ENCODE data around the gene LOXL1. TPM values are rescaled to one million over a fixed set of nuclear protein-coding genes. Genes with fewer than 3 reads are reported as not detected.

The LOXL1 gene
- total RNA-seq, 1 donor from 2014 or later: 280 TPM

- Histone ChIP-seq H3K9me3 (ENCODE audit: insufficient read depth, low read depth, low read length) (no peaks in the 10 kb centered on the region), H3K9ac (ENCODE audit: low read length) (peak overlapping the region; percentile 29), H3K4me3 (ENCODE audit: insufficient read depth, low read depth, low read length) (no peak overlapping the region), H3K79me2 (ENCODE audit: insufficient read depth, low read length) (peaks cover 13% of the 10 kb centered on the region), H3K36me3 (ENCODE audit: insufficient read depth, low read length) (no peaks in the 10 kb centered on the region), H3K4me1 (ENCODE audit: insufficient read depth, low read length) (peaks cover 60% of the 10 kb centered on the region), H3K27me3 (ENCODE audit: insufficient read depth, low read length) (no peaks in the 10 kb centered on the region), H4K20me1 (ENCODE audit: insufficient read depth, low read length) (no peaks in the 10 kb centered on the region), H3K4me2 (ENCODE audit: low read length) (peak overlapping the region; percentile 60), H3K27ac (ENCODE audit: low read depth, low read length) (peak overlapping the region; percentile 72), H2AFZ (ENCODE audit: low read depth, low read length) (no peak overlapping the region)
- no peaks in the 10 kb centered on the region for H3K27me3 Mint-ChIP-seq (ENCODE audit: low read depth, unreplicated experiment)
- DNase-seq (ENCODE audit: low read depth) (peak; percentile 88), FAIRE-seq (peak; percentile 92)
- peak overlapping the region; percentile 96 for H3K27ac Mint-ChIP-seq (ENCODE audit: unreplicated experiment)
- no peak for TF ChIP-seq CTCF (IDR thresholded peaks at IDR 0.05; ENCODE audit: insufficient read depth, low read depth, low read length)
- no peak for TF ChIP-seq EZH2 (IDR thresholded peaks at IDR 0.05; ENCODE audit: insufficient read depth, low read length)
- peaks cover 61% of the 10 kb centered on the region for H3K4me1 Mint-ChIP-seq (ENCODE audit: low read depth, unreplicated experiment)
- H3K9me3 Mint-ChIP-seq (ENCODE audit: unreplicated experiment): no peaks in the 10 kb centered on the region
- peaks cover 3% of the 10 kb centered on the region for H3K36me3 Mint-ChIP-seq (ENCODE audit: low read depth, unreplicated experiment)
- peak overlapping the region; percentile 71 for H3K4me3 Mint-ChIP-seq (ENCODE audit: unreplicated experiment)
Measured at GRCh38 chr15:73989001-73989798, 62.9 kb downstream of the LOXL1 start.

GRCh38 chr15:73990250-73991005 lies 64.2 kb downstream of the LOXL1 start:
- peak overlapping the region; percentile 92 for H3K4me2 ChIP-seq (ENCODE audit: low read length)

GRCh38 chr15:73991260-73991659 lies 65.0 kb downstream of the LOXL1 start:
- peak overlapping the region; percentile 7 for H2AFZ ChIP-seq (ENCODE audit: low read depth, low read length)
- peaks cover 29% of the 10 kb centered on the region for H3K79me2 ChIP-seq (ENCODE audit: insufficient read depth, low read length)
- H3K36me3 Mint-ChIP-seq (ENCODE audit: low read depth, unreplicated experiment): peaks cover 3% of the 10 kb centered on the region
- H3K27me3 ChIP-seq (ENCODE audit: insufficient read depth, low read length): no peaks in the 10 kb centered on the region
- no peaks in the 10 kb centered on the region for H3K36me3 ChIP-seq (ENCODE audit: insufficient read depth, low read length)
- peaks cover 50% of the 10 kb centered on the region for H3K4me1 ChIP-seq (ENCODE audit: insufficient read depth, low read length)
- peak overlapping the region; percentile 79 for H3K4me3 Mint-ChIP-seq (ENCODE audit: unreplicated experiment)
- FAIRE-seq (no peak), DNase-seq (ENCODE audit: low read depth) (no peak)
- H3K4me3 ChIP-seq (ENCODE audit: insufficient read depth, low read depth, low read length): peak overlapping the region; percentile 72
- H3K27me3 Mint-ChIP-seq (ENCODE audit: low read depth, unreplicated experiment): no peaks in the 10 kb centered on the region
- H3K9me3 ChIP-seq (ENCODE audit: insufficient read depth, low read depth, low read length): no peaks in the 10 kb centered on the region
- no peak overlapping the region for H3K27ac ChIP-seq (ENCODE audit: low read depth, low read length)
- H4K20me1 ChIP-seq (ENCODE audit: insufficient read depth, low read length): no peaks in the 10 kb centered on the region
- peaks cover 49% of the 10 kb centered on the region for H3K4me1 Mint-ChIP-seq (ENCODE audit: low read depth, unreplicated experiment)
- H3K27ac Mint-ChIP-seq (ENCODE audit: unreplicated experiment): peak overlapping the region; percentile 12
- TF ChIP-seq EZH2 (IDR thresholded peaks at IDR 0.05; ENCODE audit: insufficient read depth, low read length) (no peak), CTCF (IDR thresholded peaks at IDR 0.05; ENCODE audit: insufficient read depth, low read depth, low read length) (no peak)
- H3K9me3 Mint-ChIP-seq (ENCODE audit: unreplicated experiment): no peaks in the 10 kb centered on the region
- H3K9ac ChIP-seq (ENCODE audit: low read length): peak overlapping the region; percentile 76
- peak overlapping the region; percentile 92 for H3K4me2 ChIP-seq (ENCODE audit: low read length)

More at GRCh38 chr15:73990250-73991005, 64.2 kb downstream of the LOXL1 start:
- Histone ChIP-seq H3K27ac (ENCODE audit: low read depth, low read length) (no peak overlapping the region), H3K9ac (ENCODE audit: low read length) (no peak overlapping the region), H4K20me1 (ENCODE audit: insufficient read depth, low read length) (no peaks in the 10 kb centered on the region), H3K9me3 (ENCODE audit: insufficient read depth, low read depth, low read length) (no peaks in the 10 kb centered on the region), H3K36me3 (ENCODE audit: insufficient read depth, low read length) (no peaks in the 10 kb centered on the region), H3K27me3 (ENCODE audit: insufficient read depth, low read length) (no peaks in the 10 kb centered on the region), H3K4me3 (ENCODE audit: insufficient read depth, low read depth, low read length) (no peak overlapping the region), H2AFZ (ENCODE audit: low read depth, low read length) (no peak overlapping the region), H3K79me2 (ENCODE audit: insufficient read depth, low read length) (peaks cover 20% of the 10 kb centered on the region), H3K4me1 (ENCODE audit: insufficient read depth, low read length) (peaks cover 50% of the 10 kb centered on the region)
- Mint-ChIP-seq H3K9me3 (ENCODE audit: unreplicated experiment) (no peaks in the 10 kb centered on the region), H3K4me1 (ENCODE audit: low read depth, unreplicated experiment) (peaks cover 56% of the 10 kb centered on the region), H3K4me3 (ENCODE audit: unreplicated experiment) (peak overlapping the region; percentile 20), H3K27me3 (ENCODE audit: low read depth, unreplicated experiment) (no peaks in the 10 kb centered on the region), H3K27ac (ENCODE audit: unreplicated experiment) (peak overlapping the region; percentile 96), H3K36me3 (ENCODE audit: low read depth, unreplicated experiment) (peaks cover 3% of the 10 kb centered on the region)
- no peak for TF ChIP-seq EZH2 (IDR thresholded peaks at IDR 0.05; ENCODE audit: insufficient read depth, low read length)
- DNase-seq (ENCODE audit: low read depth) (no peak), FAIRE-seq (no peak)

Data from astrocyte (in vitro differentiated cells and primary cell).